ENCODE data around the gene PDE7B.
A peak's percentile ranks its signal among the peaks of the same experiment; 100 is the strongest.

PDE7B gene

DNA sequence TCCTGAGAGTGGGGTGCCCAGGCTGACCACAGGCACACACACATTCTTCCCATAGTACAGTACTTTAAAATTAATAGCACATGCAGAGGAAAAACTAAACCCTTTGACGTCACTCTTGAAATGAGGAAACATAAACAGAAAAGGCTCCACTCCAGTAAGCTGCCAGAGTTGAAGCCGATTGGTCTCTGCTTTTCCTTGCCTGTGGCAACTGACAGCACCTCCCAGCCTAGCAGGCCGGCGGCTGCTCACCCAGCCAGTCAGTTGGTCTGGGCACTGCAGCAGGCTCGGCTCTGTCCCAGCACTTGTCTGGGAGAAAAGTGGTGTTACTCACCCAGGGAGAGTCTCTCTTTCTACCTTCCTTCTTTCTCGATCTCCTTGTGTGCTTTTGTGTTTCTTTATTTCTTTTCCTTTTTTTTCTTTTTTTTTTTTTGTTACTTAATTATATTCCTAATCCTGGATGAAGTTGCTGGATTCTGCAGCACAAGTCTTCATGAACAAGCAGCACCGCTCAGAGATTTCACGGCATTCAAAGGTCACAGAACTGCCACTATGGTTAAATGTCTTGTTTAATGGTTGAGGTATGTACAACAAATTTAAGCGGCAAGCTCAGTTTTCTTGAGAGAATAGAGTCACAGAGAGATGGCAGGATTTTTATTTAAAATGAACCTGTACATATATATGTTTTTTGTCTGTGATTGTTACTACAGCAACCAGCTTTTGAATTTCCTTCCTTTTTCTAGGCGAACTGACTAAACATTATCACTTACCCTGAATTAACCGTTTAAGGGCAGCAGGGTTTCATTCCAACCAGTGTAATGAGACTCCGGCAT lies at the start of gene PDE7B:
TSS of gene PDE7B (plus strand) at position 260 of the 830 bp plus-strand sequence.
- peak in 1 of 2 donors; percentile 4 for DNase-seq (ENCODE audit: low read depth in 2 of 2, low spot score in 1 of 2)

DNA sequence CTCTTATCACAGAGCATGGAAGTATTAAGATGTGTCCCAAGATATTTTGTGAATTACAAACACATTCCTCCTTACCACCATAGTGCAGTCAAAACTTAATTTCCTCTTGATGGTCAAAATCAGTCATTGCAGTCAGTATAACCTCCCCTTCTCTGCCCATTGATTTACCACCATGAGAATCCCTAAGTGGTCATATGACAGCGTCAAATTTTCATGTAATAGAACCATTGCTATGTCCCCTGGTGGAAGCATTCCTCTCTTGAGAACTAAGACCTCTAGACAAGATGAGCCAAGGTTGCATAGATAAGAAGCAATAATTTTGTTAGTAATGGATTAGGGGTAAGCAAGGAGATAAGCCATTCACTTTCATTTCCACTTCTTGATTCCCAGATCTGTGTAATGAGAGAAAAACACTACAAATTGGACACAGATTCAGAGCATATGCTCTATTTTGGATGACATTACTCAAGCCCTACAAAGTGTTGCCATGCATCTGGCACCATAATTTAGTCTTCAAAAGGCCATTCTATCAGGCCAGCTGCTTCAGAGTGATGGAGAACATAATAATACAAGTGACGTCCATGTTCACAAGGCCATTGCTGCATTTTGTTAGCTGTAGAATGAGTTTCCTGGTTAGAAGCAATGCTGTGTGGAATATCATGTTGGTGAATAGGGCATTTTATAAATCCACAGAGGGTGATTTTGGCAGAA lies 49.6 kb upstream of the PDE7B start:
- no peak for DNase-seq (ENCODE audit: low read depth in 2 of 2, low spot score in 1 of 2)

DNA sequence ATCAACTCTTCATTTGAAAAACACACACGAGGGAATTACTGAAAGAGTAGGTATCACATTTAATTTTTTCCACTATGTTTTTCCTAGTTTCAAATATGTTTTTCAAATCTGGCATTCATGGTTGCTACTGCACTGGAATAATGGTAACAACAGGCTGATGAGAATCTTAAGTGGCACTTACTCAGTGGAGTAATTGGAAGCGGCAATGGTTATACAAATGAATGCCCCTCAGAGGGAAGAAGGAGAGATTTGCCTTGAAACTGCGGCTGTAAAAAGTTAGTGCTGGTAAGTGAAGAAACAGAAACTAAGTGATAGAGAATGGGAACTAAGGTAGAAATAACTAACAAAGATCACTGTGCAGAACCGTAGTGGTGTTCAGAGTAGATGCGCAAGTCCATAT lies 41.0 kb upstream of the PDE7B start:
- no peak for DNase-seq (ENCODE audit: low read depth in 2 of 2, low spot score in 1 of 2)

DNA sequence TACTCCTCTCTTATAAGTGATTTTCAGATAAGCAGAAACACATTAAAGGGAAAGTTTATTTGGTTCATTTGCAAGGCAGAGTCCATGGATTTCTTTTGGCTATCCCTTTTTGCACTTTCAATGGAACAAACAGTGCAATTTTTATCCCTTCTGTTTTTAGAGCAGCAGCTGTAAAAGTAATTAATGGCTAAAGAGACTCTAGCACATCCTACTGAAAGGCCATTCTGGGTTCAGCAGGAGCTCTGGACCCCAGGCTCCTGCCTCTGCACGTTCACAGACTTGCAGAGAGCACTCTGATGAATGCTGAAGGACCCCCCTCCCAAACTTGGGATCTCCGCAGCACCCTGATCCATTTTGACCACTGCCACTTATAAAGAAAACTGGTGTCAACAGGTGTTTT lies 40.3 kb upstream of the PDE7B start:
- no peak for DNase-seq (ENCODE audit: low read depth in 2 of 2, low spot score in 1 of 2)

DNA sequence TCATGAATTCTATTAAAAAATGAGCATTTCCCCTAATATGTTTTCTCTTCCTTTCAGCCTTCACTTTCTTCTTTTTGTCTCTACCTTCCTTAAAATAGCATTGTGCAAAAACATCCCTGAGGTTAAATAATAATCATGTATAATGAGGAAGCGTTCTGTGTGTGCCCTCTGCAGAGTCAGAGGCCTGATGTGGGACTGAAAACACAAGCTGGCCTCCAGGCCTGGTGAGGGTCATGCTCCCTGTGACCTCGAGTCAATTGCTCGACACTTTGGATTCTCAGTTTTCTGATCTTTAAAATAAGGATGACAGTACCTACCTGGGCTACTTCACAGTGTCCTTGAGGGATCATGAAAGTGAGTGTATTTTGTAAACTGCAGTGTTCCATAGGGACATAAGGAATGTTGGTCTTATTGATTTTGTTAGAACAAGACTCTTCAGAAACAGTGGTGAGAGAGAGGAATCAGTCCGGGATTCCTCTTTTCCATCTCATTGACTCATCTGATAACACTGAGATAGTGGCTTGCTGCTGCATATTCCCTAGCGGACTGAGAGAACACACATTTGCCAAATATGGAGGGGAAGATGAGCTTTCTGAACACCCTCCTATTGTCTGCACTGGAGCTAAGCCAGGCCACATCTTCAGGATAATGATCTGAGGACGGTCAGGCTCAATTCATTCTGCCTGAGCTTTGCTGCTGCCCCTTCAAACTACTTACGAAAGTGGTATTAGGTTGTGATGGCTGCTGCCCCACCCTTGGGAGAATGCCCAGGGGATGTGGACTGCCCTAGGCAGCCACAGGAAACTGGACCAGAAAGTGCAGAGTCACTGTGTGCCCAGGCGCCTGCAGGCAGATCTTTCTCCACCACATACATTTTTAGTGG lies 39.6 kb upstream of the PDE7B start:
- DNase-seq (ENCODE audit: low read depth in 2 of 2, low spot score in 1 of 2), result no peak

DNA sequence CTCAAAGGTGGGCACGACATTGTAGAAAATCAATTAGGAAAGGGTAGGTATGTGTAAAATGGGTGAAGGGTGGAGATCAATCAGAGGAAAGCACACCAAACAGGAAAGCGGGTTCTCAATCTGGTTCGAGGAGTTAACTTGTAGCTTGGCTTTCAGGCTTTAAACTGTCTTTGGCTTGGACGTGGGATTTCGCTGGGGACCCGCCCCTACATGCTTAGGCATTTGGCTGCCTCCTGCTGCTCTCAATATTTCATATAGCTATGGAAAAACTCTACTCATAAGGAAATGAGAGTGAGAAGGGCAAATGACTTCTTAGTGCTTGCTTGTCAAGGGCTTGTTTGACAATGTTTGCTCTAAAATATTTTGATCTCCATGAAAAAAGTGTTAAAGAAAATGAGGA lies 38.1 kb upstream of the PDE7B start:
- no peak for DNase-seq (ENCODE audit: low read depth in 2 of 2, low spot score in 1 of 2)

DNA sequence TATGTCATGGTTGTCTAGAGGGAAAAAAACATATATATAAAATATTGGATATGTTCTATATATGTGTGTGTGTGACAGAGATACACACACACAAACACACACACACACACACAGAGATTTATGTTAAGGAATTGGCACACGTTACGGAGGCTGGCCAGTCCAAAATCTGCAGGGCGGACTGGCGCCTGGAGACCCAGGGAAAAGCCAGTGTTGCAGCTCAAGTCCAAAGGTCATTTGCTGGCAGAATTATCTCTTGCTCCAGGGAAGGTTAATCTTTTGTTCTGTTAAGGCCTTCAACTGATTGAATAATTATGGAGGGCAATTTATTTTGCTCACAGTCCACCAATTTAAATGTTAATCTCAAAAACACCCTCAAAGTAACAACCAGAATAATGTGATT lies 37.5 kb upstream of the PDE7B start:
- DNase-seq (ENCODE audit: low read depth in 2 of 2, low spot score in 1 of 2), result no peak

DNA sequence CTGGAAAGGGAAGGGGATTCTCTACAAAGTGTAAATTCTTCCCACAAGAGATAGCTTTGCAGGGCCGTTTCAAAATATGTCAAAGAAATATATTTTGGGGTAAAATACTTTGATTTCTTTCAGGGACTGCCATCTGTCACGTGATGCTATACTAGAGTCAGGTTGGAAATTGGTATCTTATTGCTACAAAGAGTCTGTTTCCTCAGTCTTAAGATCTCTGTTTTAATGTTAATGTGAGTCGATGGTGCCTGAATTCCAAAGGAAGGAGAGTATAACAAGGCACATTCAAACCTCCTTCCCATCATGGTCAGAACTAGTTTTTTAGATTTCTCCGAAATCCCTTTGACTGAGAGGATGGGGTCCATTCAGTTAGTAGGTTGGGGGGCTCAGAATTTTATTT lies 36.3 kb upstream of the PDE7B start:
- DNase-seq (ENCODE audit: low read depth in 2 of 2, low spot score in 1 of 2), result no peak

DNA sequence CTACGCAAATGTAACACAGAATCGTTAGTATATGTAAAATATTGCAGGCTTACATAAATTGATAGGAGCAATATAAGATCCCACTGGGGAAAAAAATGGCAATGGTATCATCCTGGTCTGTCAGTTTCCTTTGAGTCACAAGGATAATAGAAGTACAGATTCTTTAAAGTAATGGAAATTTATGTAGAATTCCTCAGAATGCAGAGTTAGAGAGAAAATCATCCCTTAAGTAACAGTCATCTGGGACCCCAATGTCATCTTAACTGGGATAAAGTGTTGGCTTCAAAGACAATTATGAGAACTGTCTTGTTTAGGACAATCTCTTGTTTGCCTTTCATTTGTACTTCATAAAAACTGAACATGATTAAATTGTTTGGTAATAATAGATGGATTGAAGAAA lies 34.5 kb upstream of the PDE7B start:
- no peak for DNase-seq (ENCODE audit: low read depth in 2 of 2, low spot score in 1 of 2)

DNA sequence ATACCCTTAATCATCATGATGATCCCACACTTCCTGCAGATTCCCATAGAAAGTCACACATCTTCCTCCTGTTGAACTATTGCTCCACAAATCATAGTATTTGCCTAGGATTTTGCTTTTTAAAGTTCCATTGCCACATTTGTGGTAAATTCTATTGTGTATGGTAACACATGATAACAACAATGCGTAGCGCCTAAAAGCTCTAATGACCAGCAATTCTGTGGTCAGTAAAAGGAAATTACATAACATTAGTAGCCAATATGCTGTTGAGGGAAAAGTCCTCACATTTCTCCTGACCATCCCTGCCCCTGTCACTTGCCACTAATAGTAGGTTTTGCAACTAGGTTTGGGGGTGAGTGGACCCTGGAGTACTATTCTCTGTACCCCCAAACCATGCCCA lies 31.8 kb upstream of the PDE7B start:
- DNase-seq (ENCODE audit: low read depth in 2 of 2, low spot score in 1 of 2), result no peak

DNA sequence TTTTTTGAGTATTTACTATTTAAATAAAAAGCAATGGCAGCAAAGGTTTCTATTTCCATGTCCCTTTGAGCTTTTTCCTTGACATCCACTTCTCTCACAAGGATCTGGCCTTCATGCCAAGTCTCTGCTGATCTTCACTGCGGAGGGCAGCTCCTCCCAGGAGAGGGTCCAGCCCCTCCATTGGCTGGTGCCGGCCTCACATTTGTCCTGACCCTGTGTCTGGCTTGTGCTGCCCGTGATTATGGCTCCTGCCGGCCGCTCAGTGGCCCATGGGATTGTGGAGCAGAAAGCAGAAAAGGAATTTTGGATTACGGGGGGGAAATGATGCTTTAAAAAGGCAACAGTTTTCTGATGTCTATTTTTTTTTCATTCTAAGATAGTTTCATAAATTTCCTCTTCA lies 31.2 kb upstream of the PDE7B start:
- no peak for DNase-seq (ENCODE audit: low read depth in 2 of 2, low spot score in 1 of 2)

DNA sequence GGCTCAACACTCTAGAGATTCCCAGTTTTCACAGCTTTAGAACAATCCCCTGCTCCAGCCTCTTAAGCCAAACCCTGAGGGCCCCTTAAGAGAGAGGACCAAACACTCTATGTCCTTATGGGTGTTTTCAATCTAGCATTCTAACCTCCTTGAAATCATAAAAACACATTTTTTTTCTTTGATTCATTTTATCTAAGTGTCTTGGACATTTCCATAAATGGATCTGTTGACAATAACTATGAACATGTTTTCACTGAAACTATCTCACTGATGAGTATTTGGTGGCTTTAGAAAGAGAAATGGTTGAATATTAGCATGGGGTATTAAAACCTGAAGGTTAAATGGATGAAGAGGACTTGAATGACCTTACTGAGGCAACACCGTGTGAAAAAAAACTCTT lies 27.6 kb upstream of the PDE7B start:
- no peak for DNase-seq (ENCODE audit: low read depth in 2 of 2, low spot score in 1 of 2)

DNA sequence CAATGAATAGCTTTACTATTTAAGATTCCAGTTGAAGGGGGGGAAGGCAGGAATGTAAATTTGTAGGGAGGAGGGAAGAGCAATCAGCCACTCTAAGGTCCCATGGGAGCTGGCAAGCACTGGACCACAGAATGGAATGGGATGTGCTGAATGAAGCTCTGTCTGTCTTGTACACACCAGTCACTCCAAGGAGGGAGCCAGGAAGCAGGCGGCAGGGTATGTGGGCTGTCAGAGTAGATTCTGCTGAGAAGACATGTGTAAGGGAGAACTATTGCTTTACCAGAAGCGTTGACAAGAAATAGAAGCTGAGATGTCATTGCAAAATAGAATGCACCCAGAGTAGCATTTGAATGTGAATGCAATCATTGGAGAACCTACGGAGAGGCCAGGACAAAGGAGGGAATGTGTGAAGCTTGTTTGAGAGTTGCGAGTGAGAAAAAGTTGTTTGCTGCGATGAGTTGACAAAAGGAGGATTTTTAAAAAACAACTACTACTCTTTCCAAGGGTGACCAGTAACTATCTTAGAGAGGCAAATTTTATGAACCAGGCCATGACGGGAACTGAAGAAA lies 25.2 kb upstream of the PDE7B start:
- DNase-seq (ENCODE audit: low read depth in 2 of 2, low spot score in 1 of 2), result no peak

DNA sequence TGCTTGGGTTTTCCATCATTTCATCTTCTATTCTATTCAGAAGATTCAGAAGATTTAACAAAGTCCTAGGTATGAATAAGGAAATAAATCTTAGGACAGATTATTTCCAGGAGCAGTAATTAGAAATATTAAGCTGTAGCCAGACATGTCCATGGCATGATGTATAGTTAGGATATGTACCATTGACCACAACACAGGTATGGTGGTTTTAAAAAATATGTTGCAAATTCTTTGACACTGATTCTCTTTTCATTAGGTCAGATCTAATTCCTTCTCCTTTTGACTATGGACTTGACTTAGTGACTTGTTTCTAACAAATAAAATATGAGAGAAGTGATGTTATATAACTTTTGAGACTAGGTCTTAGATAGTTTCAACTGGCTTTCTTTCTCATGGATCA lies 23.5 kb upstream of the PDE7B start:
- no peak for DNase-seq (ENCODE audit: low read depth in 2 of 2, low spot score in 1 of 2)

DNA sequence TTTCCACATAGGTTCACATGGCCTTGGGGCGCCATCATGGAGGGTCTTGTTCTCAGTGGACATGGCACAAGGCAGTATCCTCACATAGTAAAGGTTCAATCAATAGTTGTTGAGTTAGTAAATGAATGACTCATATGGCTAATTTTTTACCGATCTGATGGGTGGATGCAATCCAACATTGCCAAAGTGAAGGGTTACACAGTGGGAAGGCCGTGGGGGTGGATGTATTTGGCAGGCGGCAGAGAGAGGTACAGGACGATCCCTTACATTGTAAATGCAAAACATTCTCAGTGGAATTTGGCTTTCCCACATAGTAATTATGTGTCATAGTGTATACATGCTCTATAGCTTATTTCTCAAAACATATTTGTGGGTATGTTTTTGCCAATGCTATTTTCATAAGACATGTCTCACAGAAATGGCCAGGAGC lies 21.0 kb upstream of the PDE7B start:
- no peak for DNase-seq (ENCODE audit: low read depth in 2 of 2, low spot score in 1 of 2)

DNA sequence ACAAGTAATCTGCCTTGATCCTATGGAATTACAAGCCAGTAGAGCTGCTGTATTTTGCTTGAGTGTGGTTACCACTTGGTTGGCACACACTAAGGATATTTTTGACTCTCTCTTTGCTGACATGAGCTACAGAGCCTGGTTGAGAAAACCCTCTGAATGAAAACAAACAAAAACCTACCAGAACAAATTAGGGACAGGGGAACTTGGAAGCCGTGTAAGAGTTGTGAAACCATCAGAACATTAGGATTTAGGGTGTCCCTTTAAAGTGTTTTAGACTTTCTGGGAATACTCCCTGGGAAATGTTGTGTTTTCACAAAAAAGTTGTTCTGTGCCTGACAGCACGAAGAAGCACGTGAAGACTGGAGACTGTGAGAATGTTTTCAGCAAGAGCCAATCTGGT lies 20.5 kb upstream of the PDE7B start:
- DNase-seq (ENCODE audit: low read depth in 2 of 2, low spot score in 1 of 2), result no peak

DNA sequence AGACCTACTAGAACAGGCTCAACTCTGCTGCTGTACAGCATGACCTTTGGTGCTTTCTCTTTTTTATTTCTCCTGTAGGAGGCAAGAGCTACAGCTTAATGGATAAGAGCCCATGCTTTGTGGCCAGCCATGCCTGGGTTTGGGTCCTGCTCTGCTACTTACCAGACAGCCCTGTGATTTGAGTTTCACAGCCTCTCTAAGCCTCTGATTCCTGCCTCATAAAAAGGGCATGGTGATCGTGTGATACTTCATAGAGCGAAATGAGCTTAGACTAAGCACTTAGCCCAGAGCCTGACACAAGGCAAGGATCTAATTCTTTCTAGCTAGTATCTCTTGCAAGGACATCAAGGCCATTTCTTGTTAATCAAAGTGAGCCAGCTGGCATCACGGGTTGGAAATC lies 19.3 kb upstream of the PDE7B start:
- DNase-seq (ENCODE audit: low read depth in 2 of 2, low spot score in 1 of 2), result no peak

DNA sequence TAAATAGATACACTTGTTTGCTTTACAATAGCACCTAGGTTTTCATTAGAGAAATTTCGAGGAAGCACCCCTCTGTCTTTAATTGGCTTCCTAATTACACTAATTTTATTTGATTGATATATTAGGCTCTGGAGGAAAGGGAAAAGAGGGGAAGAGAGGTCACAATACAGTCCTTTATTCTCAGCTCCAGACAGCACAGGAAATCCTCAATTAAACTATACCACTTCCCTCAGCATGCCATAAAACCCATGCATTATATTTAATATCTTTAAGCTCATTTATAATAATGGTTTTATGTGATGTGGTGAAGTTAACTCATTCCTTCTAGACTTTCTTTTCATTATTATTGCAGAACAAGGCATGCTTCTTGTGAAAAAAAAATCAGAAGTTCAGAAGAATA lies 17.7 kb upstream of the PDE7B start:
- no peak for DNase-seq (ENCODE audit: low read depth in 2 of 2, low spot score in 1 of 2)

DNA sequence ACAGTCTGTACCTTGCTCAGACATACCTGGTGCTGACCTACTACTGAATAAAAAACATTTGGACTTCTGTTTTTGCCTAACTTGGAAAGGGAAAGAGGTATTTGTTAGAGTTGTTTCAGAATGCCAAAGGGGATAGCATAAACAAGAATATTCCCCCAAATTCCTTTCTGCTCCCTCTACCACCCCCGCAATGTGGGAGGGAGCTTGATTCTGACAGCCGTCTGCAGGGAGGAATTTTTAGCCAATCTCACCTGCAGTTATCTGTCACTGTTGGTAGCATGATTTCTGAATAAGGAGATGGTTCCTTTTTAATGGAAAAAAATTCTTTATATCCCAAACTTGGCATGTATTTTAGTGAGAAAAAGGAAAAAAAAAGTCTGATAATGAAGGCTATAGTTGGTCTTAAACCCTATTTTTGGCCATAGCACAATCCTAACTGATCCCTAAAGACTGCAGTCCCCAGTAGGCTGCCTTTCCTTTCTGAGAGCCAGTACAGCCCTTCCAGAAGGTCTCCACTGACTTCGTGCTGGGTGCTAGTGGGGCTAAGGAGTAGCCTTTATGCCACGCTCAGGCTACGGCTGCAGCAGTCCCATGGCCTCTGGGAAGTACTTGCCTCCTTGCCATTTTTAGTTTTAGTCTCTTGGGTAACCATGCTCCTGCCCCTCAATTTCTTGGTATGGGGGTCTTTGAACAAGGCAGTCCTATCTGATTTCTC lies 13.6 kb upstream of the PDE7B start:
- no peak for DNase-seq (ENCODE audit: low read depth in 2 of 2, low spot score in 1 of 2)

DNA sequence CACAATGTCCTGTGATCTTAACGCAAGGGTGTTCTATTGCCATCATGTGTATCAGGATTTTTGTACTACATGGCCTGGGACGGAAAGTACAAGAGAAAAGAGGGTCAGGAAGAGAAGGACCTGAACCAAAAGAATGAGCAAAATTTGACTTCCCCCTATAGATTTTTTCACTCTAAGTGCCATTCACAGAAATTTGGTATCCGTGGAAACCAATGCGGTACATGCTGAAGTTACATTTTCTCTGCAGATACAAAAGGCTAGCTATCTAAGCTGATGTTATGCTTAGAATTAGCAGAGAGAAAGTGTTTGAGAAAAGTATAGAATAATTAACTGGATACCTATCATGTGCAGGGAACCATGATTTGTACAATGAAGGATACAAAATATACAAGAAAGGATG lies 12.4 kb upstream of the PDE7B start:
- DNase-seq (ENCODE audit: low read depth in 2 of 2, low spot score in 1 of 2), result no peak

All from stimulated activated CD8-positive, alpha-beta memory T cell treated with anti-CD3 and anti-CD28 coated beads, Interleukin-4, amount 100 ng/mL, for 4 hours (primary cell).